Measurements from ENCODE around the gene GALNT1.

- TF ChIP-seq, protein P1, sequence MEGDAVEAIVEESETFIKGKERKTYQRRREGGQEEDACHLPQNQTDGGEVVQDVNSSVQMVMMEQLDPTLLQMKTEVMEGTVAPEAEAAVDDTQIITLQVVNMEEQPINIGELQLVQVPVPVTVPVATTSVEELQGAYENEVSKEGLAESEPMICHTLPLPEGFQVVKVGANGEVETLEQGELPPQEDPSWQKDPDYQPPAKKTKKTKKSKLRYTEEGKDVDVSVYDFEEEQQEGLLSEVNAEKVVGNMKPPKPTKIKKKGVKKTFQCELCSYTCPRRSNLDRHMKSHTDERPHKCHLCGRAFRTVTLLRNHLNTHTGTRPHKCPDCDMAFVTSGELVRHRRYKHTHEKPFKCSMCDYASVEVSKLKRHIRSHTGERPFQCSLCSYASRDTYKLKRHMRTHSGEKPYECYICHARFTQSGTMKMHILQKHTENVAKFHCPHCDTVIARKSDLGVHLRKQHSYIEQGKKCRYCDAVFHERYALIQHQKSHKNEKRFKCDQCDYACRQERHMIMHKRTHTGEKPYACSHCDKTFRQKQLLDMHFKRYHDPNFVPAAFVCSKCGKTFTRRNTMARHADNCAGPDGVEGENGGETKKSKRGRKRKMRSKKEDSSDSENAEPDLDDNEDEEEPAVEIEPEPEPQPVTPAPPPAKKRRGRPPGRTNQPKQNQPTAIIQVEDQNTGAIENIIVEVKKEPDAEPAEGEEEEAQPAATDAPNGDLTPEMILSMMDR (conservative IDR thresholded peaks at IDR 0.05; ENCODE audit: low read depth, low read length): no peak
- TF ChIP-seq MAFK (IDR thresholded peaks at IDR 0.05; ENCODE audit: low read depth, low read length): no peak
- no peak for TF ChIP-seq POLR2A (IDR thresholded peaks at IDR 0.05; ENCODE audit: low read depth, low read length)
- TF ChIP-seq RAD21 (IDR thresholded peaks at IDR 0.05; ENCODE audit: low read length): no peak
- TF ChIP-seq, protein P2, sequence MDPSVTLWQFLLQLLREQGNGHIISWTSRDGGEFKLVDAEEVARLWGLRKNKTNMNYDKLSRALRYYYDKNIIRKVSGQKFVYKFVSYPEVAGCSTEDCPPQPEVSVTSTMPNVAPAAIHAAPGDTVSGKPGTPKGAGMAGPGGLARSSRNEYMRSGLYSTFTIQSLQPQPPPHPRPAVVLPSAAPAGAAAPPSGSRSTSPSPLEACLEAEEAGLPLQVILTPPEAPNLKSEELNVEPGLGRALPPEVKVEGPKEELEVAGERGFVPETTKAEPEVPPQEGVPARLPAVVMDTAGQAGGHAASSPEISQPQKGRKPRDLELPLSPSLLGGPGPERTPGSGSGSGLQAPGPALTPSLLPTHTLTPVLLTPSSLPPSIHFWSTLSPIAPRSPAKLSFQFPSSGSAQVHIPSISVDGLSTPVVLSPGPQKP (IDR thresholded peaks at IDR 0.05; ENCODE audit: borderline replicate concordance, low read depth, low read length): no peak
These were observed 9.4 kb downstream of the GALNT1 start for GRCh38 chr18:35590935-35591334.
